Measurements from ENCODE around the gene FZD8.

FZD8 gene

GRCh38 chr10:35611750-35612149, 30.3 kb downstream of the FZD8 start:
- H3K27ac ChIP-seq (ENCODE audit: low read length) = no peak overlapping the region
- H3K4me3 ChIP-seq (ENCODE audit: low read length) = no peak overlapping the region
- no peaks in the 10 kb centered on the region for H3K36me3 ChIP-seq (replicated peaks; ENCODE audit: low read depth, low read length)
- no peaks in the 10 kb centered on the region for H4K20me1 ChIP-seq (ENCODE audit: insufficient read depth, low read length)
- TF ChIP-seq CTCF (IDR thresholded peaks at IDR 0.05; ENCODE audit: low read depth, low read length) = no peak
- no peak for TF ChIP-seq EZH2phosphoT487 (IDR thresholded peaks at IDR 0.05; ENCODE audit: low read depth)
- no peak overlapping the region for H3K4me2 ChIP-seq (ENCODE audit: low read length)
- H3K79me2 ChIP-seq (ENCODE audit: low read length) = no peaks in the 10 kb centered on the region
- H3K9ac ChIP-seq (ENCODE audit: low read length) = no peak overlapping the region
- H2AFZ ChIP-seq (ENCODE audit: low read depth, low read length) = no peak overlapping the region
- H3K4me1 ChIP-seq (ENCODE audit: low read length) = no peaks in the 10 kb centered on the region
- peaks cover 4% of the 10 kb centered on the region; the same call in 1 of the 2 replicates for H3K27me3 ChIP-seq (ENCODE audit: low read depth, low read length)
- H3K9me3 ChIP-seq (ENCODE audit: insufficient read depth, low read length) = no peaks in the 10 kb centered on the region

GRCh38 chr10:35608328-35608672, 33.8 kb downstream of the FZD8 start:
- H3K79me2 ChIP-seq (ENCODE audit: low read length) = no peaks in the 10 kb centered on the region
- no peaks in the 10 kb centered on the region for H4K20me1 ChIP-seq (ENCODE audit: insufficient read depth, low read length)
- no peak overlapping the region for H3K9ac ChIP-seq (ENCODE audit: low read length)
- no peak overlapping the region for H3K4me3 ChIP-seq (ENCODE audit: low read length)
- no peak overlapping the region for H3K27ac ChIP-seq (ENCODE audit: low read length)
- H2AFZ ChIP-seq (ENCODE audit: low read depth, low read length) = no peak overlapping the region
- no peaks in the 10 kb centered on the region for H3K9me3 ChIP-seq (ENCODE audit: insufficient read depth, low read length)
- no peaks in the 10 kb centered on the region for H3K4me1 ChIP-seq (ENCODE audit: low read length)
- TF ChIP-seq EZH2phosphoT487 (IDR thresholded peaks at IDR 0.05; ENCODE audit: low read depth) (no peak), CTCF (IDR thresholded peaks at IDR 0.05; ENCODE audit: low read depth, low read length) (no peak)
- H3K27me3 ChIP-seq (ENCODE audit: low read depth, low read length) = no peaks in the 10 kb centered on the region
- no peak overlapping the region for H3K4me2 ChIP-seq (ENCODE audit: low read length)
- no peaks in the 10 kb centered on the region for H3K36me3 ChIP-seq (replicated peaks; ENCODE audit: low read depth, low read length)

GRCh38 chr10:35607475-35608327, 34.4 kb downstream of the FZD8 start:
- Histone ChIP-seq H3K27me3 (ENCODE audit: low read depth, low read length) (no peaks in the 10 kb centered on the region), H3K4me2 (ENCODE audit: low read length) (no peak overlapping the region), H4K20me1 (ENCODE audit: insufficient read depth, low read length) (no peaks in the 10 kb centered on the region), H3K4me3 (ENCODE audit: low read length) (no peak overlapping the region), H3K9me3 (ENCODE audit: insufficient read depth, low read length) (no peaks in the 10 kb centered on the region), H3K9ac (ENCODE audit: low read length) (no peak overlapping the region), H3K4me1 (ENCODE audit: low read length) (no peaks in the 10 kb centered on the region), H2AFZ (ENCODE audit: low read depth, low read length) (no peak overlapping the region), H3K79me2 (ENCODE audit: low read length) (no peaks in the 10 kb centered on the region), H3K36me3 (replicated peaks; ENCODE audit: low read depth, low read length) (no peaks in the 10 kb centered on the region), H3K27ac (ENCODE audit: low read length) (no peak overlapping the region)
- TF ChIP-seq CTCF (IDR thresholded peaks at IDR 0.05; ENCODE audit: low read depth, low read length) (no peak), EZH2phosphoT487 (IDR thresholded peaks at IDR 0.05; ENCODE audit: low read depth) (no peak)

GRCh38 chr10:35606430-35606829, 35.7 kb downstream of the FZD8 start:
- no peaks in the 10 kb centered on the region for H3K36me3 ChIP-seq (replicated peaks; ENCODE audit: low read depth, low read length)
- no peaks in the 10 kb centered on the region for H3K27me3 ChIP-seq (ENCODE audit: low read depth, low read length)
- H3K27ac ChIP-seq (ENCODE audit: low read length) = no peak overlapping the region
- no peak overlapping the region for H2AFZ ChIP-seq (ENCODE audit: low read depth, low read length)
- H4K20me1 ChIP-seq (ENCODE audit: insufficient read depth, low read length) = no peaks in the 10 kb centered on the region
- H3K4me3 ChIP-seq (ENCODE audit: low read length) = no peak overlapping the region
- no peak overlapping the region for H3K9ac ChIP-seq (ENCODE audit: low read length)
- no peaks in the 10 kb centered on the region for H3K9me3 ChIP-seq (ENCODE audit: insufficient read depth, low read length)
- H3K4me2 ChIP-seq (ENCODE audit: low read length) = no peak overlapping the region
- H3K4me1 ChIP-seq (ENCODE audit: low read length) = no peaks in the 10 kb centered on the region
- H3K79me2 ChIP-seq (ENCODE audit: low read length) = no peaks in the 10 kb centered on the region
- TF ChIP-seq CTCF (IDR thresholded peaks at IDR 0.05; ENCODE audit: low read depth, low read length) (no peak), EZH2phosphoT487 (IDR thresholded peaks at IDR 0.05; ENCODE audit: low read depth) (no peak)
